ENCODE results near the gene ASAP2. TPM values are rescaled to one million over a fixed set of nuclear protein-coding genes. Genes with fewer than 3 reads are reported as not detected.

The ASAP2 gene
- polyA plus RNA-seq, 3 donors: 0.08 to 1.1 (median 0.20) TPM

DNA sequence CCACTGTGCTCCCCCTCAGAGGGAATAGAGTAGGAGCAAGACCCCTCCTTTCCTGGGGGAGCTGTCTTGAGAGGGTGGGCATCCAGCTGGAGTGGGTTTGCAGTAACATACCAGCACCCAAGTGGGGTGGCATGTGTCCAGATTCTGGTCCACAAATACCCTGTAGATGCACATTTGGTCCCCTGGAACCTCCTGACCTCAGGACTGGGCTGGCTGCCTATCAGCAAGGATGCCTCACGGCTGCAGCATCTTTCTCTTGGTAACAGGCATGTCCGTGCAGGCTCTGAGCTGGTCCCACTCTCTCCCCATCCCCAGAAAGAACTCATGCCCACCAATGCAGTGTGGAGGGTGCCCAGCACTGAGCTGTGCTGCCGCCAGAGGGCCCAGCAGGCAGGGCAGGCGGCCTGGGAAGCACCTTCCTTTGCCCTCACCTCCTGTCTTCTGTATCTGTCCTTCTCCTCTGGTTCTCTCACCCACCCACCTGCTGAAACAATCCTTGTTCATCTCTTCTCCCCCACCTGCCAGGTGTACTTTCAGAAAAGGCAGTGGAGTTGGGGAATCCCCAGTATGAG, 169.3 kb downstream of the ASAP2 start:
- no peak overlapping the region for H3K4me3 Mint-ChIP-seq
- DNase-seq: no peak
- TF ChIP-seq CTCF (IDR thresholded peaks at IDR 0.05): no peak
- H3K36me3 ChIP-seq (replicated peaks in 1 of 2; ENCODE audit: control insufficient read depth in 1 of 2, insufficient read depth in 2 of 2, low read length in 2 of 2): no peaks in the 10 kb centered on the region
- peaks cover 0 to 2% of the 10 kb centered on the region in 2 donors for H3K36me3 Mint-ChIP-seq
- H3K4me3 ChIP-seq (replicated peaks in 1 of 3; ENCODE audit: low read depth in 2 of 3, low read length in 3 of 3): no peak overlapping the region
- H3K4me1 ChIP-seq (ENCODE audit: control insufficient read depth in 1 of 2, insufficient read depth in 2 of 2, low read length in 2 of 2): peaks cover 0 to 2% of the 10 kb centered on the region in 2 donors
- H3K4me2 ChIP-seq (replicated peaks; ENCODE audit: extremely low read depth, low read length, poor library complexity, severe bottlenecking): no peak overlapping the region
- peaks cover 3% of the 10 kb centered on the region for H3K4me1 Mint-ChIP-seq
- H3K27me3 ChIP-seq (ENCODE audit: control insufficient read depth in 2 of 2, insufficient read depth in 2 of 2, low read length in 2 of 2): no peaks in the 10 kb centered on the region
- H4K20me1 ChIP-seq (ENCODE audit: insufficient read depth, low read length): no peaks in the 10 kb centered on the region
- H3K9ac ChIP-seq (ENCODE audit: insufficient read depth, low read length, poor library complexity, severe bottlenecking): no peak overlapping the region
- WGBS (ENCODE audit: insufficient coverage): 90% methylated on average over 4 of the region's 4 CpGs
- no peaks in the 10 kb centered on the region for H3K79me2 ChIP-seq (ENCODE audit: insufficient read depth, low read length)
- intact Hi-C loops (cut with micrococcal nuclease): no loop called here
- no peaks in the 10 kb centered on the region for H3K9me3 ChIP-seq (replicated peaks in 1 of 2; ENCODE audit: control insufficient read depth in 1 of 2, insufficient read depth in 1 of 2, low read length in 2 of 2)
- H3K27ac ChIP-seq (ENCODE audit: low read depth in 1 of 2, low read length in 2 of 2): no peak overlapping the region
- H3K9me3 Mint-ChIP-seq: no peaks in the 10 kb centered on the region
- H2AFZ ChIP-seq (ENCODE audit: insufficient read depth, low read depth, low read length, poor library complexity, severe bottlenecking): no peak overlapping the region
- H3K27ac Mint-ChIP-seq: no peak overlapping the region
- peaks cover 0 to 2% (median 1%) of the 10 kb centered on the region in 3 donors for H3K27me3 Mint-ChIP-seq (ENCODE audit: low read depth in 3 of 3)

- Histone ChIP-seq H3K27me3 (ENCODE audit: control insufficient read depth in 2 of 2, insufficient read depth in 2 of 2, low read length in 2 of 2) (no peaks in the 10 kb centered on the region), H2AFZ (ENCODE audit: insufficient read depth, low read depth, low read length, poor library complexity, severe bottlenecking) (no peak overlapping the region), H3K4me1 (ENCODE audit: control insufficient read depth in 1 of 2, insufficient read depth in 2 of 2, low read length in 2 of 2) (peaks cover 0 to 2% of the 10 kb centered on the region in 2 donors), H3K79me2 (ENCODE audit: insufficient read depth, low read length) (no peaks in the 10 kb centered on the region), H3K9ac (ENCODE audit: insufficient read depth, low read length, poor library complexity, severe bottlenecking) (no peak overlapping the region), H4K20me1 (ENCODE audit: insufficient read depth, low read length) (no peaks in the 10 kb centered on the region), H3K4me2 (replicated peaks; ENCODE audit: extremely low read depth, low read length, poor library complexity, severe bottlenecking) (no peak overlapping the region), H3K9me3 (replicated peaks in 1 of 2; ENCODE audit: control insufficient read depth in 1 of 2, insufficient read depth in 1 of 2, low read length in 2 of 2) (no peaks in the 10 kb centered on the region), H3K27ac (ENCODE audit: low read depth in 1 of 2, low read length in 2 of 2) (no peak overlapping the region), H3K4me3 (replicated peaks in 1 of 3; ENCODE audit: low read depth in 2 of 3, low read length in 3 of 3) (no peak overlapping the region), H3K36me3 (replicated peaks in 1 of 2; ENCODE audit: control insufficient read depth in 1 of 2, insufficient read depth in 2 of 2, low read length in 2 of 2) (no peaks in the 10 kb centered on the region)
- no peak for TF ChIP-seq CTCF (IDR thresholded peaks at IDR 0.05)
- H3K27ac Mint-ChIP-seq: peak overlapping the region in 1 of 7 donors; percentile 32
- 28% methylated on average over 5 of the region's 9 CpGs for WGBS (ENCODE audit: insufficient coverage)
- peaks cover 5% of the 10 kb centered on the region for H3K4me1 Mint-ChIP-seq
- intact Hi-C loops (cut with micrococcal nuclease): no loop called here
- peaks cover 0 to 2% (median 2%) of the 10 kb centered on the region in 3 donors for H3K27me3 Mint-ChIP-seq (ENCODE audit: low read depth in 3 of 3)
- no peak for DNase-seq
- H3K36me3 Mint-ChIP-seq: peaks cover 0 to 2% of the 10 kb centered on the region in 2 donors
- H3K4me3 Mint-ChIP-seq: no peak overlapping the region
- H3K9me3 Mint-ChIP-seq: no peaks in the 10 kb centered on the region
Measured at GRCh38 chr2:9377461-9378097, 171.0 kb downstream of the ASAP2 start.

Data from CD14-positive monocyte (primary cell).